H1 (cell line): ENCODE results near the gene NUDT3. TPM values are rescaled to one million over a fixed set of nuclear protein-coding genes. Genes with fewer than 3 reads are reported as not detected.

Experiments
- MAX ChIP-seq: IDR thresholded peaks from 2 replicates; pipeline ENCODE4 v1.6.1; 2012; ENCODE audit warnings: inconsistent platforms
- PHF8 ChIP-seq: fragments of 200-600 bp; sonication (generic); conservative IDR thresholded peaks from 2 replicates; pipeline ENCODE4 v1.7.1; 2012; ENCODE audit warnings: low read depth, mild to moderate bottlenecking, inconsistent platforms, low read length, moderate library complexity
- TAF1 ChIP-seq: IDR thresholded peaks from 2 replicates; pipeline ENCODE4 v1.6.1; 2011; ENCODE audit warnings: mild to moderate bottlenecking, low read depth, low read length
- polyA plus RNA-seq, 7 experiments: library from polyadenylated mRNA; depleted of rRNA in 3 of 7; stranded (reverse) in 5 of 7; unstranded in 2 of 7; fragments of >200 nt in 5 of 7; fragments of 200-250 nt in 2 of 7; gene quantifications; 1 replicate in 5 of 7; 2 replicates in 1 of 7; 4 replicates in 1 of 7; pipeline versions ENCODE4 v1.2.1 to v1.2.3, GENCODE V29; 2011 to 2013; ENCODE audit warnings: missing spikeins in 2 of 7, mixed read lengths in 2 of 7
- total RNA-seq: library from RNA; stranded (reverse); fragmentation: NEBNext Ultra II Directional; extraction: Animal tissue kit (Norgen Biotek cat#: 25700); gene quantifications from 2 replicates; pipeline ENCODE4 v1.2.1, GENCODE V29; 2021
- TF ChIP-seq, protein P1 (sequence below): IDR thresholded peaks from 2 replicates; pipeline ENCODE4 v1.6.1; 2011; ENCODE audit warnings: low read depth, mild to moderate bottlenecking, low read length; ENCODE audit not compliant: insufficient read depth

NUDT3 gene
- total and polyA plus RNA-seq, 2 of the 8 experiments (the other 6 are each of a cell fraction or from before 2014, with no cell fraction given), result 14.1 to 36.9 TPM

GRCh38 chr6:34312259-34312658, 80.2 kb downstream of the NUDT3 start (continued):
- TF ChIP-seq MAX (no peak), PHF8 (no peak), TAF1 (no peak)
- TF ChIP-seq, protein P1, sequence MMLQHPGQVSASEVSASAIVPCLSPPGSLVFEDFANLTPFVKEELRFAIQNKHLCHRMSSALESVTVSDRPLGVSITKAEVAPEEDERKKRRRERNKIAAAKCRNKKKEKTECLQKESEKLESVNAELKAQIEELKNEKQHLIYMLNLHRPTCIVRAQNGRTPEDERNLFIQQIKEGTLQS, result no peak
